Astrocyte of the hippocampus (primary cell): ENCODE measurements around the gene SAMSN1.

ENCODE experiments used
- DNase-seq: peaks from one replicate; pipeline ENCODE4 v3.0.0; 2011; ENCODE audit warnings: low read depth, low spot score

SAMSN1 gene

DNA sequence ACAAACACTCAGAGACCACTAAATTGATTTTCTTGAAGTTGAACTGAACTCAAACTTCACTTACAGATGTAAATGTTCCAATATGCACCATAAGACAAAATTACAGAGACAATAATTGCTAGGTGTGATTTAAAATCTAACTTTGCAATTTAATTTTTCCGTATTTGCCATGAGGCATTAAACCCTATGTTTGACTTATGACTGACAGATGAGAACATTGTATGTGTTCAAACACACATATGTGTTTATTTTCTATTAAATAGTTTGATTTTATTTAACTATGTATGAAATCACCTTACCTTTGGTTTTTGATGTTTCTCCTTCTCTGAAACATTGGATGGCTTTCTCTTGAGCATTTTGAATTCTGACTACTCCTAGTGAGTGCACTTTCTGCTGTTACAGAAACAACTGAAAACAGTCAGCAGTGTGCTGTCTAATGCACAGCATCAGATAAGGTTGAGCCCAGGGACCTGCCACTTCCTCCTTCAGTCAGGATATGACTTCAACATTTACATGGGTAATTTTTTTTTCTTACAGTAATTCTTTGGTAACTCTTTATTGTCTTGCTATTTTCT lies at the start of gene SAMSN1:
Gene SAMSN1 (minus strand): TSS at position 410 of the 575 bp plus-strand sequence. CDS start 54 bp downstream, at position 356.
- no peak for DNase-seq

DNA sequence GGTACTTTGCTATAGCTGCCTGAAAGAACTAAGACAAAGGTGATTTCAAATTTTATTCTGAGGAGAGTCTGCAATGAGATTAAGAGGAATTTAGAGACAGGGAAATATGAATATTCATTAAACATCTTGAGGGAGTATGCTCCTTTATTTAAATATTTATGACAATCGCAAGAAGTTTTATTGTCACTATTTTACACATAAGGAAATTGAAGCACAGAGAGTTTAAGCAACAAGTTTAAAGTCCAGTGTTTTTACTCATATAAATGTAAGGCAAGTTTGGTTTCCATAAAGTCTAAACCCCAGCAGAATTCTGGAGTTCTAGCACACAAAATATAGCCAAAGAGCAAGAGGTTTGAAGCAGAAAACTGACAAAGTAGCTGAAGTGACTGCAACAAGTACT lies 49.3 kb upstream of the SAMSN1 start:
- no peak for DNase-seq

DNA sequence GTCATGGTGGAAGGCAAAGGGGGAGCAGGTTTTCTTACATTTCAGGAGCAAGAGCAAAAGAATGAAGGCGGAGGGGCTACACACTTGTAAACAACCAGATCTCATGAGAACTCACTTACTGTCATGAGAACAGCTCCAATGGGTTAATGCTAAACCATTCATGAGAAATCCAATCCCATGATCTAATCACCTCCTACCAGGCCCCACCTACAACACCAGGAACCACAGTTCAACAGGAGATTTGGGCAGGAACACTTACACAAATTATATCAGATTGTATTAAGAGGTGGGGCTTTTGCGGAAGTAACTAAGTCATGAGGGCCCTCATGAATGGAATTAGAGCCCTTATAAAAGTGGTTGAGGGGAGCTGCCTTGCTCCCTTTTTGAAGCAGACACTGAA lies 48.9 kb upstream of the SAMSN1 start:
- no peak for DNase-seq

DNA sequence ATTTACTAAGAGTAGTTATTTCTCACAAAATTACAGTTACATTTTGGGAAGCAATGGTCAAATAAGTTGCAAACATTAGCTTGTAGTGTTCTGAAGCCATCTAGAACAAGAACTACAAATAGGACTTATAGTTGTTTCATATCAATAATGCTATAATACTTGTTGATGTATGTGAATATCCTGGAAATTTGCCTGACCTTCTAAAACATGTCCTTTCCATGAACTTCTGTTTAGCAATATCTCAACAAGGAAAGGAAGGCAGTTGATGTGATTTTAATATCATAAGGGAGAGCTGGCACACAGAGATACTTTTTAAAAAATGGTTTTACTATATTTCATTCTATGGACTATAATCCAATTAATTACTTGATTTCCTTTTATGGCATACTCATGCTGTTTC lies 47.1 kb upstream of the SAMSN1 start:
- DNase-seq, result no peak

DNA sequence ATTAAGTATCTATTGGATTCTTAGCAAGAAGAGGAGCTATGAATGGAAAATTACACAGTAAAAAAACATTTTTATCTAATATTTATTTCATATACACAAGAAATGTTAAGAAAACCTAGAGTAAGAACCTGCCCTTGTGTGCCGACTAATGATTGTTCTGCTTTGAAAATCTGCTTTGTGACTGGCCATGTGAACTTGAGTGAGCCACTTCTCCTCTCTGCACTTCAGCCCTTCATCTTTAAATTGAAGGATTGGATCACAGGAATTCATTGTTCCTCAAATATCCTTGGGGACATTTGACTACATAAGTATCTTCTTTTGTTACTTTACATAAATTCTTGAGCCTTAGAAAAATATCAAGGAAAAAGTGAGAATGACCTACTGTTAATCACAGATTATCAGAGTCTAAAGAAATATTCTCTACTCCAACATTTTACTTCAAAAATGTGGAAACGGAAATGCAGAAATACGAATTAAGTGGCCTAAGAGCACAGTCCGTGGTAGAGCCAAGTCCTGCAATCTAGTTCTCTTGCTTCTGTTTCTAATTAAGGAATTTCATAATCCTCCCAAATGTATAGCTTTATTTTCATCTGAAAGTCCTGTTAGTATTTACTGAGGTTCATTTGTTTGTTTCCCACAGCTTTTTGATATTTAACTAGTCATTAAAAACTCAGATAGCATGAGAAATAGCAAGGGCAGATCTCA lies 46.3 kb upstream of the SAMSN1 start:
- DNase-seq, result no peak

DNA sequence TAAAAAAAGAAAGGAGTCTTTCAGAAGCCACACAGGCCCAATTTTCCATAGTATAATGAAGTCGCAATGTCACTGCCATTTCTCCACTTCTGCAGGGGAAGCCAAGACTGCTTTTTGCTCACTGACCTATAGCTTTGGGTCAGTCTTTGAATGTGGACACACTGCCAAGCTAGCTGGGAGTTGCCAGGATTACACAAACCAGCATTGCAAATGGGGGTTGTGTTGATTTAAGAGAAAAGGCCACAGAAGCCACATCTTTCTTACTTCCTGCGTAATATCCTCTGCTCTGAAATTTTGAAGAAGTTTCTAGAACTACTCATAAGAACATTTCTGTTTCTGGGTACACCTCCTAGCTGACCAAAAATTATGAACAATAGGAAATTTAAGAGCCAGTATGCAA lies 45.8 kb upstream of the SAMSN1 start:
- peak; percentile 21 for DNase-seq

DNA sequence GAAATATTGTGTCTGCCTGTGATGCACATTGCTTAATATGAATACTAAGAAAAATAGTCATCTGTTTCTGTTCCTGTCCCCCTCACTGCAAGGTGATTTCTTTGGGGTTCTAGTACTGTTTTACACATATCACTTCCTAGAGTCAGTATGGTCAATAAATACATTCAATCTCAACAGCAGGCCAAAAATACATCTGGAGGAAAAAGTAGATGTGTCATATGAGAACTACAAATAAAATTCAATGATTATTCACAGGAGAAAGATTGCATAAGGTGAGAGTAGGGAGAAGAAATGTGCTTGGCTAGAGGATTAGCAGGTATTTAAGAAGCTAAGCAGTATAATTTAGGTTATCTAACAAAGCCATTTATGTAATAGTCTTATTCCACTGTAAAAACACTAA lies 45.3 kb upstream of the SAMSN1 start:
- DNase-seq, result no peak

DNA sequence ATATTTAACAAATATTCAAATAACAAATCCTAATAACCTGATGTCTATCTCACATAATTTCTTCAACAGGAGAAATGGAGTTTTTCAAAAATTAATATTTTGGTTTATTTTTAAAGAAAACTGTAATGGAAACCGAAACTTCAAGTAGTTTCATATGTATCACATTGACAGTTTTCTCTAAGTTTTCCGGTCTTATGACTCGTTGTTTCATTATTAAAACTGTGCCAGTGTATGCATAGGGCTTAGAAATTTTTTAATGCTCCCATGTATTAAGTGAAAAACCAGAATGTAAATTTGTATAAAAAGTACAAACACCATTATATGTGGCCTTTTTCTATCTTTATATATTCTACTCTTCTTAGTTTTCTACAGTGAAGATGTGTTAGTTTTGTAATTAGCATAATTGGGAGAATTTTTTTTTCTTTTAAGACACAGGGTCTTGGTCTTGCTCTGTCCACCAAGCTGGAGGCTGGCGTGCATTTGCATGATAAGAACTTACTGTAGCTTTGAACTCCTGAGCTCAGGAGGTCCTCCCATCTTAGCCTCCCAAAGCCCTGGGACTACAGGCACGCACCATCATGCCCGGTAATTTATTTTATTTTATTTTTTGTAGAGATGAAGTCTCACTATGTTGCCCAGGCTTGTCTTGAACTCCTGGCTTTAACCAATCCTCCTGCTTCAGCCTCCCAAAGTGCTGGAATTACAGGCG lies 43.9 kb upstream of the SAMSN1 start:
- DNase-seq, result no peak

DNA sequence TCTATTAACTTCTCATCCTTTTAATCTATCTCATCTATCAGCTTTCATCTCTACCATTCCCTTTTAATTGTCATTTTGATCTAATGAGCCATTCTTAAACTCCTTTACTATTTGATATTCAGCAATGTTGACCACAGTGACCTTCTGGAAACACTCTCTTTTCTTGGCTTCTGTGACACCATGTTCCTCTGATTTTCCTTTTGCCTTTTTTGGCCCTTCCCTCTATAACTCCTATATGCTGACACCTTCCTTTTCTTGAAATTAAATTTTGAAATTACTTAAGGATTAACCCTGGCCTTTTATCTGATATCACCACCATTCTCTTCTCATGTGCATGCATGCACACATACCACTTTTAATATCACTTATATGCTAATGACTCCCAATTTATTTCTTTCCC lies 41.2 kb upstream of the SAMSN1 start:
- DNase-seq, result no peak

DNA sequence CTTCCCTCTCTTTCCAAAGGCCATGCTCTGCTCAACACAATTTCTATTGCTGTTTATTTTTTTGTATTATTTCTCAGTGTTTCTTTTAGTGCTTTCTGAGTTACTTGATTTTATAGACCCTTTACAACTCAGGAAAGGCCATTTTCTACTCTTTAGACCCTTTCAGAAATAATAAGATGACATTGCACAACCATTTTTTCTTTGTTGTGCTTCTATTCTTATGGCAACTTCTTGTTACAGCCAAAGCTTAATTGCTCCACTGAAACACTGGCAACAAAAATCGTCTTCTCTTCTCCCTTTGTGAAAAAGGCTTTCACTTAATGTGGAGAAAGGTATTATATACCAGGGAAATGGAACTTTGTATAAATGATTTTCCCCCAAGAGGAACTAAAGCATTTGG lies 39.0 kb upstream of the SAMSN1 start:
- DNase-seq, result no peak

DNA sequence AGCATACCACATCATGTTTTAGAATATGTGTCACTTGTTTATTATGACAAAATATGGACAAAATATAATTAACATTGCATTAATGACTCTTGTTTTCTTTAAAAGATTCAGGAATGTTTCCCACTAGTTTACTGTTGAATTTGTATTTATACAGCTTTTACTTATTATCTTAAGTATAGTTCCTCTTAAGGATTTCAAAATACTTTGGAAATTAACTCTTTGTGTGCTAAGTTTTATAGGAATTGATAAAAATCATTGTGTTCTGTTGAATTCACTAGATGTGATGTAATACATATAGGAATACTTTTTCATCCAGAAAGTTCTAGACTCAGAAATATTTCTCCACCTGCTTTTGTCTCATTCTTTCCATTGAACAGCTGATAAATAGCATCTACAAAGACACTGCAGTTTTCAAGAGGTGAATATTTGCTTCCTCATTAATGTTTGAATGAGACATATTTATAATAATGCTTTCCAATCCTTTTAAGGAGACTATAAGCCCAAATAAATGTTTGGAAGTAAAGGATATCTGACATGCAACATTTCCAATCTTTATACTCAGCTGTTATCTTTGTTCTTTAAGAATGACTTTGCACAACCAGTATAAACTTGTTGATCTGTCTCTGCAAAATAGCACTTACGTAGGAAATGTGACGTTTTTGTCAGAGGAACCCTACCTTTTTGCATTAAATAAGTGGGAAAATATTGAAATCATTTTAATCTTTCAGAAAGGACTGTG lies 38.4 kb upstream of the SAMSN1 start:
- DNase-seq, result no peak

DNA sequence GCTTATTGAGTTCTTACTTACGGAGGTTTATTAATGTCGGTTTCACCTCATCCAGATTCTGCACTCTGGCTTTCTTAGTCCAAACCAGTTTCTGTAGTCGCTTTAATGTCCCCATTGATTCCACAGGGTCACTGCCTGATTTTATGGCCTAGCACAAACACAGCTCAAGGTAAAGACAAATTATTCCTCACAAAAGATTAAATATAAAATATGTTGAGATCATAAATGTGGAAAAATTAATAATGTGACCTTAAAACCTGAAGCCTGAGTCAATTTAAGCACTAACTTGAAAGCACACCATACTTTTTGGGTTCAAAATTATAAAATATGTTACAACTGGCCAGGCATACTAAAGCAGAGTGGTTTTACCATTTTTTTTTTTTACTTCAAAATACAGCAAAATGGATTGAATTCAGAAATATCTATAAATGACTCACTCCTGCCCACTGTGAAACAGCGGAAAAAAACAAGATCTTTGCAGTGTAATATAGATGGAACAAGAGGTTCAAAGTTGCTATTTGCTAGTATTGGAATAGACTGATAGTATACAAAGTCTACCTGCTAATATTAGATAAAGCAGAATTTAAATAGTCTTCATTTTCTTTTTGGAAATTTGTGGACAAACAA lies 37.6 kb upstream of the SAMSN1 start:
- no peak for DNase-seq

DNA sequence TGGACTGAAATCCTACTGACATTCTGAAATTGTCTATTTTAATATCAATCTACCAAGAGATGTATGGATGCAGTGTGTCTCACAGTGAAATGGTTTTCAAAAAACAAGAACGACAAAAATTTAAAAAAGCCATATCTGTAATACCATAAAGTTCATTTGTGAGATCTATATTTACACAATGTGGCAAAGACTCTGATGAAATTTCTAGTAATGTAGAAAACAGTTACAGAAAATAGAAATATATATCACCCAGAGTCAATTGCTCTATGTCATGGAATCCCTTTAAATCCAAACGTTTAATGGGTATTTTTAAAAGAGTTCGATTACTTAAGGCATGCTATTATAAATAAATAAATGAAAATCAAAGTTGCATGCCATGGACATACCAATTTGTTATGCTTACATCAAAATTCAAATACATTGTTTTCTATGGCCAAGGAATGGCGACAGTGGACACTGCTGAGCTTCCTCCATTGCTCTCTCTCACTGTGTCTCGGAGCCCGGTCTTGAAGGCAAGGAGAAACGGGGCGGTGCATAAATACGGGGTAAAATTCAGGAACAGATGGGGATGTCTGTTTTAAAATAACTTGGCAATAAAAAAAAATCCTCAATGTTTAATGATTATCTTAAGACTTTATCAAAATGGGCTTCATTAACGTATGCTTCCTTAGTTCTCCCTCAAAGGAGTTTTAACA lies 37.0 kb upstream of the SAMSN1 start:
- DNase-seq, result no peak

DNA sequence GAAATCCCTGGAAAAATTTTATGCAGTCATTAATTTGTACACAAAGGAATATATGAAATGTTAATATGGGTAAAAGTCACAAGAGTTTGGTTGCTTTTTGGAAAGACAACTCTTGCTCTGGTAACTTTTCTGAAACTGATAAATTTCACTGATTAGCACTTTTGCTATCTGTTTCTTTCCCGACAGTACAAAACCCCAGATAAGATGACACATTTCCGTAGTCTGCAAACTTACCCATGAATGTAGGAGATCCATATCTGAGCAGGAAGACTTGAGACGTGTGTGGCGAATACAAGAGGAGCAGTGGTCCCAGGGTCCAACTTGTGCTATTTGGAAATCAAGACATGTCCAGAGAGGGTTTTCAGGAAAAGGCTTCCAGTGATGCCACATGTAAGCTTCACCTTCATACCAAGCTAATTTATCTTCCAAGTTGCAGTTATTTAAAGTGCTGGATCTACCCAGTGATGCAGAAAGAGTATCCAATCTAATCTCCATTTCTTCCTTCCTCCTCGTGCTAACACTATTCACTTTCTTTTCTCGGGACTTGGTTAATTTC lies 35.9 kb upstream of the SAMSN1 start:
- no peak for DNase-seq

DNA sequence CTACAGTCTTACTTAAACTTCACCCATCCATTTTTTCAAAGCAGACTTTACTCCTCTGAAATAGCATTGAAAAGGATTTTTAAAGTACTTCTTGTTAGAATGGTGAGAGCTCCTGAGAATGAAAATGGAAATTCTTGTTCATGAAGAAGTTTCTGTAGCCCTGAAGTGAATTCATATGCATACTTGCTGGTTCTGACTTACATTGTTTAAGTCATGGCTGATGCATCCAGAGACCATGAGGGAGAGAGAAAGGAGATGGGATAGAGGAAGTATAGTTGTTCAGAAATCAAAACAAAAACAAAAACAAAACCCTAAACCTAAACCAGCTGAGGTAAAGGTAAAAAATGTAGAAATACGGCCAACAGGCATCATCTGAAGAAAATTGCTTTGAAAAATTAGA lies 27.1 kb upstream of the SAMSN1 start:
- DNase-seq, result no peak

DNA sequence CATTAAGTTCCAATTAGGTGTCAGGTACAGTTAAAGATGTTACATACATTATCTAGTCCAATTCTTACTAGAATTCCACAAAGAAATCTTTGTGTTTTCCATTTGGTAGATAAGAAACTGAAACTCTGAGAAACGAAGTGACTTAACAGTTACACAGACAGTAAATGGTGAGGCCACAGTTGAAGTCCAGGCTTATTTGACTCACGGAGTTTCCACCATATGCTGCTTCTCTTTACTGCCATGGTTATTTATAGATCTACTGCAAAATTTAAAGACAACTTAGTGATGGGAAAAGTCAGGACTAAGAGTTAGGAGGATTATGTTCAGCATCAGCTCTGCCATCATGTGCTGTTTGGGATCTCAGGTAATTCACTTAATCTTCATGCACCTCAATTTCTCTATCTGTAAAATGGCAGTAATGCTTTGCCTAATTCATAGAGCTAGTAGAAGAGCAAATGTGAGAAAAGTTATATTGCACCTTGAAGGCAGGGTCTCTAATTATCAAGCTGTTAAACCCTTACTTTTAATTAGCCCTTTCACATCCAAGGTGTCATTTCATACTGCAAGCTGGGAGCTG lies 26.2 kb upstream of the SAMSN1 start:
- DNase-seq, result no peak

DNA sequence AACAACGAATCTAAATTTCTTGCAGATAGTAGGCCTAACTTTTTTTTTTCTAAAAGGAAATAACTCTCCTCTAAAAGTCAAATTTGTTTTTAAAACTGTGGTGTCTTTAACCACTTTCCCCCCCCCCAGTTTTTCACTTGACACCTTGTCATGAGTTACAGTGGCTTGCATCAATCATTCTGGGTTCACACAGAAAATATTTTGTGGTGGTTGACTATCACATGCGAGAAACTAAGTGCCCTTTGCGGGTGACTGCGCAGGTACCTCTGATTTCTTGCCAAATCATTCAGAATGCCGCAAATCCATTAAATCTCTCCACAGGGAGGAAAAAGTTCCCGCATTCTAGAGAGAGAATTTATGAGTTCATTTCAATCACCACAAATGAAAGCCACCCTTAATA lies 23.8 kb upstream of the SAMSN1 start:
- no peak for DNase-seq

DNA sequence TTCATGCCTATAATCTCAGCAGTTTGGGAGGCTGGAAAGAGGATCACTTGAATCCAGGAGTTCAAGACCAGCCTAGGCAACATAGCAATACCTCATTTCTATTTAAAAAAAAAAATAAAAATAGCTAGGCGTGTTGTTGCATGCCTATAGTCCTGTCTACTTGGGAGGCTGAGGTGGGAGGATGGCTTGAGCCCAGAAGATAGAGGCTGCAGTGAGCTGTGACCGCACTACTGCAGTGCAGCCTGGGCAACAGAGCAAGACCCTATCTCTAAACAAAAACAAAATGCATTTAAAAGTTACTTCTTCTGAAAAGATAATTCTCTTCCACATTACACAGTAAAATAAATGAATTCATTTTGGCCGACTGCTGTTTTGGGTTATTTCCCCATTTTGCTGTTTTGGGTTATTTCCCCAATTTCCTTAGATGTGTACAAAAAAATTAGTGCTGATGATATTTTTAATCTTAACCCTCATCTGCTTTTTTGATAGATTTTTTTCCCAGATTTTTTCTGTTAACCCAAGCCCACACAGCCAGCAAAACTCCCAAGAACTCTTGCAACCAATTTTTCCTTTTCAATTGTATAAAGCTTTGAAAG lies 23.0 kb upstream of the SAMSN1 start:
- no peak for DNase-seq

DNA sequence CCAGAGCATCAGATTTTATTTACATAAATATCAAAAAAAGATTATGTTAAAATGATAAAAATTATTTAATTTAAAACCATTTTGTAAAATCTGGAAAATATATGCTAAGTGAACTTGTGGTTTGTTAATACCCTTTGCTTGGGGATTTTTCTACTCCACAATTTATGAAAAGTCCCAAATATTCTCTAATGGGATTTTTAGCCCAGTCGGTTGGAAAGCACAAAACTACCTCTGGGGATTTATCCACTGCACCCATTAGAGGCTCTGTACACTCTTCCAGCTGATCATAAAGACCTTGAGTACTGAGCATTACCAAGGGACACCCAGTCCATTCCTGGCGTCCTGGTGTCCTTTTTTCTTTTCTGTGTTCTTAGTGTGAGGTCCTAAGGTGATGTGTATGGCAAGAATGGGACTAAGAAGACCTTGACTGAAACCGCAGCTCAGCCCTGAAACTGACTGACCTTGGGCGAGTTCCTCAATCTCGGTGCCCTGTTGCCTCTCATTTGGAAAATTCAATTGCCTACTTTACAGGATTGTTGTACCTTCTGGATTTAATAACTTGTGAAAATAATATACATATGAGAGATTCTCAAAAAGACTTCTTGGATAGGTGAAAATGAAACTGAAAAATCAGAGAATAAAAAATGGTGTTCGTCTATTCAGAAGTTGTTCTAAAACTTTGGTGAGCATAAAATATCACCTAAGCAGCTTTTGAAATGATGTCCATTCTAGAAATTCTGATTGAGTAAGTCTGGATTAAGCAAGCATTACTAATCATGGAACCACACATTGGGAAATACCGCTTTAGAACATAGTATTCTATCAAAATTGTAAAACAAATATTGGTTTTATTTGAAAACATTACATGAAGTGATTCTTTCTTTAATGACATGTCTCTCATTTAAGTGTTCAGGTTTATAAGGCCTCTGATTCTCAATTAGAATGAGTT lies 21.5 kb upstream of the SAMSN1 start:
- DNase-seq, result no peak
